Osteocyte (in vitro differentiated cells): ENCODE results near the gene ARID3B. TPM values are rescaled to one million over a fixed set of nuclear protein-coding genes. Genes with fewer than 3 reads are reported as not detected.
A peak's percentile ranks its signal among the peaks of the same experiment; 100 is the strongest.

ENCODE experiments used
- DNase-seq: peaks from one replicate; pipeline ENCODE4 v3.0.0; 2021; ENCODE audit warnings: mixed read lengths; ENCODE audit not compliant: unreplicated experiment; ENCODE audit errors: extremely low spot score
- H3K27ac Mint-ChIP-seq: one replicate; pipeline ENCODE4 v1.8.0; 2021; ENCODE audit warnings: mild to moderate bottlenecking, mixed read lengths; ENCODE audit not compliant: unreplicated experiment
- H3K27me3 Mint-ChIP-seq: one replicate; pipeline ENCODE4 v1.8.0; 2021; ENCODE audit warnings: mixed read lengths; ENCODE audit not compliant: unreplicated experiment
- H3K36me3 Mint-ChIP-seq: one replicate; pipeline ENCODE4 v1.8.0; 2021; ENCODE audit warnings: mixed read lengths; ENCODE audit not compliant: unreplicated experiment
- H3K4me1 Mint-ChIP-seq: one replicate; pipeline ENCODE4 v1.8.0; 2021; ENCODE audit warnings: mixed read lengths; ENCODE audit not compliant: unreplicated experiment
- H3K4me3 Mint-ChIP-seq: one replicate; pipeline ENCODE4 v1.8.0; 2021; ENCODE audit warnings: mild to moderate bottlenecking, moderate library complexity, mixed read lengths; ENCODE audit not compliant: unreplicated experiment
- H3K9me3 Mint-ChIP-seq: one replicate; pipeline ENCODE4 v1.8.0; 2021; ENCODE audit warnings: mixed read lengths; ENCODE audit not compliant: unreplicated experiment
- total RNA-seq: library from RNA; stranded (reverse); gene quantifications from 2 replicates; pipeline ENCODE4 v1.2.1, GENCODE V29; 2021
- TF ChIP-seq, protein P1 (sequence below): fragments of 200-600 bp; sonication (generic); IDR thresholded peaks from 2 replicates; pipeline ENCODE4 v1.5.0; 2021; ENCODE audit warnings: antibody characterized with exemption, mild to moderate bottlenecking, moderate library complexity

The ARID3B gene
- total RNA-seq, 1 donor from 2014 or later: 2.8 TPM

DNA sequence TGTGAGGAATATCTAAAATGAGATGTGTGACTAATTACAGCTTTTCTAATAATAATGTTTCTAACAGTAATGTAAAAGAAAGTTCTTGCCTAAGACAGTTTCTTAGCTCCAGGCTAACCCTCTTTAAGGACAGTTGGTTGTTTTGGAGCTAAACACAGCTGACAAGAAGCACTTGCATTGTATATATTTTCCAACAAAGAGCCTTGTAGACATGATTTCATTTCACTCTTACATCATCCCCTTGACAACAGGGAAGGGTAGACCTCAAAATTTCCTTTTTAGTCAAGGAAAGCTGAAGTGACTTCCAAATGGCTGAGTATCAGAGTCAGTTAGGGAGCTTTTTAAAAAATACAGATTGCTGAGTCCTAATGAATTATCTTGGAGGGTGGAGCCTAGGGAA, 4.1 kb downstream of the ARID3B start:
- Mint-ChIP-seq H3K36me3 (peaks cover 5% of the 10 kb centered on the region), H3K9me3 (no peaks in the 10 kb centered on the region), H3K27ac (no peak overlapping the region), H3K4me1 (peaks cover 35% of the 10 kb centered on the region), H3K4me3 (no peak overlapping the region), H3K27me3 (peaks cover 17% of the 10 kb centered on the region)
- no peak for DNase-seq
- TF ChIP-seq, protein P1, sequence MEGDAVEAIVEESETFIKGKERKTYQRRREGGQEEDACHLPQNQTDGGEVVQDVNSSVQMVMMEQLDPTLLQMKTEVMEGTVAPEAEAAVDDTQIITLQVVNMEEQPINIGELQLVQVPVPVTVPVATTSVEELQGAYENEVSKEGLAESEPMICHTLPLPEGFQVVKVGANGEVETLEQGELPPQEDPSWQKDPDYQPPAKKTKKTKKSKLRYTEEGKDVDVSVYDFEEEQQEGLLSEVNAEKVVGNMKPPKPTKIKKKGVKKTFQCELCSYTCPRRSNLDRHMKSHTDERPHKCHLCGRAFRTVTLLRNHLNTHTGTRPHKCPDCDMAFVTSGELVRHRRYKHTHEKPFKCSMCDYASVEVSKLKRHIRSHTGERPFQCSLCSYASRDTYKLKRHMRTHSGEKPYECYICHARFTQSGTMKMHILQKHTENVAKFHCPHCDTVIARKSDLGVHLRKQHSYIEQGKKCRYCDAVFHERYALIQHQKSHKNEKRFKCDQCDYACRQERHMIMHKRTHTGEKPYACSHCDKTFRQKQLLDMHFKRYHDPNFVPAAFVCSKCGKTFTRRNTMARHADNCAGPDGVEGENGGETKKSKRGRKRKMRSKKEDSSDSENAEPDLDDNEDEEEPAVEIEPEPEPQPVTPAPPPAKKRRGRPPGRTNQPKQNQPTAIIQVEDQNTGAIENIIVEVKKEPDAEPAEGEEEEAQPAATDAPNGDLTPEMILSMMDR: no peak

DNA sequence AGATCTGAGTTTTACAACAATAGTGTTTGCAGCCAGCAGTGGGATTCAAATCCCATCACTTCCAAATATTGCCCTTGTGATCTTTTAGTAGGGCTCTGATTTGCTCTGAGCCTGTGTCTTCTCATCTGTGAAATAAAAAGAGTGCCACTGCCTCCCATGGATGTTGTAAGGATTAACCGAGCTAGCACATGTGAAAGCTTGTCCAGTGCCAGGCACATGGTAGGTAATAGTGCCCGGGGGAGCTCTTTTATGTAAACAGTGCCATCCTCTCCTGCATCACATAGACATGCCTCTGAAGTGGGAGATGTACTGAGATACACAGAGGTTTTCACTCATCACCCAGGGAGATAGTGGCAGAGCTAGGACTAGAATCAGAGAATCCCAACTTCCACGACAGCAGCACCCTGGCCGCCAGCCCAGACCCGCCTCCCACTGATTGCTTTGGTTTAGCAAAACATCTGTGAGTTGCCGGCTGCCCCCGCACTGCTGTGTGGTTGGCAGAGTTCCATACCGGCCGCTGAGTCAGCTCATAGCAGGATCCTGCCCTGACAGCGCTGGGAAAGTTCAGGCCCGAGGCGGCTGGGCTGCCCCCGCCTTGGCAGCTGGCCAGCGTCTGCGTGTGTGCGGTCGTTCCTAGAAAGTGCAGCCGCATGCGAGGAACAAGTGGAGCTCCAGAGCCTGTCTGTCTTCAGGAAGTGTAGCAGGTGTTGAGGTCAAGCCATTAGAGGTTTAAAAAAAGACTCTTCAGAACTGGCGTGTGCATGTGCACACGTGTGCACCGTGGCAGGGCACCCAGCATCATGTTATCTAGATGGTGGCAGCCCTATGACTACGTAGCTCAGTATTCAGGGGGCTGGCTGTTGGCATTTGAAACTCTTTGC, 5.0 kb downstream of the ARID3B start:
- peak; percentile 100 for DNase-seq
- Mint-ChIP-seq H3K9me3 (no peaks in the 10 kb centered on the region), H3K27ac (no peak overlapping the region), H3K4me3 (no peak overlapping the region), H3K27me3 (peaks cover 17% of the 10 kb centered on the region), H3K36me3 (peaks cover 10% of the 10 kb centered on the region), H3K4me1 (peaks cover 27% of the 10 kb centered on the region)
- TF ChIP-seq, protein P1: no peak

DNA sequence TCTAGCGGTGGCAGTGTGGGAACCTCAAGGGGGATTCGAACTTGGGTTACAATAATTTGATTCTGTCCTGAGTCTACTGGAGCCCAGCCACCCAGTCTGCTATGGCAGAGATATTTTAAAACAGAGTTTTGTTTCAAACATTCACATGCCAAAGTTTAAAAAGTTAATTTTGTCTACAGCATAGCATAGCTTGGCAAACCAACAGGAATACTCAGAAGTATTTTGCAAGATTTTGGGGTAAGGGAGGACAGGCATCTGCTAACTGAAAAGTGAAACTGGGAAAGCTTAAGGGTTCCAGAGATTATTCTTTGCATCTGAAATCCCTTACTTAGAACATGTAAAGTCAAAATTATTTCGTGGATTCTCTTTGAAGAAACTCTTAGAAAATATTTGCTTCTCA, 6.6 kb downstream of the ARID3B start:
- Mint-ChIP-seq H3K36me3 (peaks cover 16% of the 10 kb centered on the region), H3K4me1 (peaks cover 18% of the 10 kb centered on the region), H3K4me3 (no peak overlapping the region), H3K27me3 (peaks cover 9% of the 10 kb centered on the region), H3K27ac (no peak overlapping the region), H3K9me3 (no peaks in the 10 kb centered on the region)
- DNase-seq: no peak
- TF ChIP-seq, protein P1: no peak

DNA sequence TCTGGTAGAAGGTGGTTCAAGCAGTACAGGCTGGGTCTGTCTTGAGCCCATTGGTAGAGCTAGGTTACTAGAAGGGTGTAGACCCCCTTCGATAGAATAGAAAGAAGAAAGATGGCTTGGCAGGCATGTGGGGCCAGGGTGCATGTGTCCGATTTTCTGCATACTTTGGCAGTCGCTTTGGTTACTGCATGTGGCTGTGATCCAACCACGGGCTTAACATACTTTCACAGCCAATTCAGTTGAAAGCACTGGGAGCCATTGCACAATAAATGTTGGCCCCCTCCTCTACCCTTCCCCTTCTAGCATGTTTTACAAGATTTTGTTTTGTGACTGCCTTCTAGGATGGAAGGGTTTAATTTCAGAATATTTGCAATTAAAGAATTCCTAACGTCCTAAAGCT, 7.2 kb downstream of the ARID3B start:
- Mint-ChIP-seq H3K27ac (no peak overlapping the region), H3K4me3 (no peak overlapping the region)
- TF ChIP-seq, protein P1: no peak

DNA sequence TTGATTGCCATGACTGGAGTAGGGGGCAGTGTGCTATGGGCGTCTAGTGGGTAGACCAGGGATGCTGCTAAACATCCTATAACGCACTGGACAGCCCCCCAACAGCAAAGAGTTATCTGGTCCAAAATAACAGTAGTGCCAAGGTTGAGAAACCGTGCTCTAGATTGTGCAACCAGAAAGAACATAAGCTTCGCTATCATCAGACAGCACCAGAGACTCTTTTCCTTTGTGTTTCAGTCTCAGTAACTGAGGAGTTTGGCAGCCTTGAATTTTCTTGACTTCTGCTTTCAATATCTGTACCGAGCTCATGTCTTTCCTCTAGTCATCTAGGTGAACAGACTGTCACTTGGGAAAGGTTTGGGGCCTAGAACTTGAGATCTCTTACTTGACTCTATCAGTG, 8.8 kb downstream of the ARID3B start:
- Mint-ChIP-seq H3K4me3 (no peak overlapping the region), H3K4me1 (peaks cover 16% of the 10 kb centered on the region), H3K36me3 (peaks cover 18% of the 10 kb centered on the region), H3K27me3 (peaks cover 3% of the 10 kb centered on the region), H3K9me3 (no peaks in the 10 kb centered on the region), H3K27ac (no peak overlapping the region)
- TF ChIP-seq, protein P1: no peak
- DNase-seq: no peak

More for the DNA sequence above, 7.2 kb downstream of the ARID3B start:
- Mint-ChIP-seq H3K9me3 (no peaks in the 10 kb centered on the region), H3K27me3 (peaks cover 7% of the 10 kb centered on the region), H3K36me3 (peaks cover 17% of the 10 kb centered on the region), H3K4me1 (peaks cover 16% of the 10 kb centered on the region)
- no peak for DNase-seq
